T-helper 2 cell treated with Interferon-gamma antibody and Interleukin-4, amounts not matched to agents 5 μg/mL and 100 μg/mL, for 36 hours (primary cell): Measurements from ENCODE around the gene CXCL5.

ENCODE experiments used
- DNase-seq: peaks from one replicate; pipeline ENCODE4 v3.0.0; 2021; ENCODE audit warnings: low spot score
- H3K27ac Mint-ChIP-seq: one replicate; pipeline ENCODE4 v1.8.0; 2021; ENCODE audit warnings: mild to moderate bottlenecking, mixed read lengths
- H3K27me3 Mint-ChIP-seq: one replicate; pipeline ENCODE4 v1.8.0; 2021; ENCODE audit warnings: low read depth, mixed read lengths
- H3K36me3 Mint-ChIP-seq: one replicate; pipeline ENCODE4 v1.8.0; 2021; ENCODE audit warnings: low read depth, mixed read lengths
- H3K4me1 Mint-ChIP-seq: one replicate; pipeline ENCODE4 v1.8.0; 2021; ENCODE audit warnings: low read depth, mixed read lengths
- H3K4me3 Mint-ChIP-seq: one replicate; pipeline ENCODE4 v1.8.0; 2022; ENCODE audit warnings: mild to moderate bottlenecking, moderate library complexity, mixed read lengths
- H3K9me3 Mint-ChIP-seq: one replicate; pipeline ENCODE4 v1.8.0; 2021; ENCODE audit warnings: mixed read lengths

Gene CXCL5

DNA sequence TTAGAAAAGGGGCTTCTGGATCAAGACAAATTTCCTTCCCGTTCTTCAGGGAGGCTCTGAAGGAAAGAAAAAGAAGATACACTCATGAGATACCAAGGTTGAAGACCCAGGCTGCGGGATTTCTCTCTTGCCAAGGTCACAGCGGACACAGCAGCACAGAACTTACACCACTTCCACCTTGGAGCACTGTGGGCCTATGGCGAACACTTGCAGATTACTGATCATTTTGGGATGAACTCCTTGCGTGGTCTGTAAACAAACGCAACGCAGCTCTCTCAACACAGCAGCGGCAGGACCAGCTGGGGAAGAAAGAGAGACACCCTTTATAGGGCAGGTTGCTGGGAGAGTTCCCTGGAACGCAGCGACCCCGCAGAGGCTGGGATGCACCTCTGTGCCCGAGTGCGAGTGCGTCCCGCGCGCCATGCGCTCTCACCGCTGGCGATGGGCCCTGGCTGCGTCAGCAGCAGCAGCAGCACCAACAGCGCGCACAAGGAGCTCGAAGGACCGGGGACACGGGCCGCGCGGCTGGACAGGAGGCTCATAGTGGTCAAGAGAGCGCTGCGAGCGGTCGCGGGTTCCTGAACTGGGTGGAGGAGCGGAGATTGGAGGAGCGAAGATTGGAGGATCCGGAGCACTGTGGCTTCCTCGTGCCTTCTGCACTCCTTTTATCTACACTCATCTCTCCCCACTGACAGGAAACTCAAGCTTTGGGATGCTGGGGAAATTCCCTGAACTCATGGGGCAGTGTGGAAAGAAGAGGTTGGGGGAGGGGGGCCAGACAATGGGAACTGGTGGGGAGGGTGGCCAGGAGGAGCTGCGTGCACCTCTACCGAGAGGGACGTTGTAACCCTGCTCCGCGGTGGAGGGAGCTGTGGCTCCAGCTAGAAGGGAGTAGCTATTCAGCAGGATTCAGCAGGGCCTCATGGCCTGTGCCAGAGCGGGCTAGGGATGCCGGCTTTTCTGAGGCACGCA lies at the start of gene CXCL5:
TSS of gene CXCL5 (minus strand) at position 638 of the 972 bp plus-strand sequence. CDS start at position 542, 96 bp downstream.
- DNase-seq = no peak
- Mint-ChIP-seq H3K27ac (no peak within 1 kb of the TSS), H3K27me3 (peaks cover 26% of the 10 kb centered on the region), H3K9me3 (no peaks in the 10 kb centered on the region), H3K36me3 (no peaks in the 10 kb centered on the region), H3K4me3 (no peak within 1 kb of the TSS), H3K4me1 (no peaks in the 10 kb centered on the region)

DNA sequence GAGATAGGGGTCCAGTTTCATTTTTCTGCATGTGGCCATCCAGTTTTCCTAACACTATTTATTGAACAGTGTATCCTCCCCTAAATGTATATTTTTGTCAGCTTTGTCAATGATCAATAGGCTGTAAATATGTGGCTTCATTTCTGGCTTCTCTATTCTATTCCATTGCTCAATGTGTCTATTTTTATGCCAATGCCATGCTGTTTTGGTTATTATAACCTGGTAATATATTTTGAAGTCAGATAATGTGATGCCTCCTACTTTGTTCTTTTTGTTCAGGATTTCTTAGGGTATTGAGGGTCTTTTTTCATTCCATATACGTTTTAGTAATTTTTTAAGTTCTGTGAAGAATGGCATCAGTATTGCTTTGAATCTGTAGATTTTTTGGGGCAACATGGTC lies 48.7 kb upstream of the CXCL5 start:
- Mint-ChIP-seq H3K4me1 (no peaks in the 10 kb centered on the region), H3K27ac (no peak overlapping the region), H3K27me3 (peaks cover 8% of the 10 kb centered on the region), H3K36me3 (no peaks in the 10 kb centered on the region), H3K9me3 (no peaks in the 10 kb centered on the region), H3K4me3 (no peak overlapping the region)
- no peak for DNase-seq

DNA sequence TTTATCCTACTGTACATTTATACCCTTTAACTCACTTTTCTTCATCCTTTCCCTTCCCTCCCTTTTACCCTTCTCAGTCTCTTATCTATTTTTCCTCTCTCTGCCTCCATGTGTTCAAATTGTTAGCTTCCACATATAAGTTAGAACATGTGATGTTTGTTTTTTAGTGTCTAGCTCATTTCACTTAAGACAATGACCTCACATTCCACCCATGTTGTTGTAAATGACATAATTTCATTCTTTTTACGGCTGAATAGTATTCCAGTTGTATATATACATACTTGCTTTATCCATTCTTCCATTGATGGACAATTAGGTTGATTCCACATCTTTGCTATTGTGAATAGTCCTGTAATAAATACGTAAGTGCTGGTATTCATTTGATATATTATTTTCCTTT lies 47.3 kb upstream of the CXCL5 start:
- no peak overlapping the region for H3K4me3 Mint-ChIP-seq
- no peak for DNase-seq
- H3K27me3 Mint-ChIP-seq = peaks cover 17% of the 10 kb centered on the region
- H3K27ac Mint-ChIP-seq = no peak overlapping the region
- no peaks in the 10 kb centered on the region for H3K4me1 Mint-ChIP-seq
- H3K36me3 Mint-ChIP-seq = no peaks in the 10 kb centered on the region
- H3K9me3 Mint-ChIP-seq = no peaks in the 10 kb centered on the region

DNA sequence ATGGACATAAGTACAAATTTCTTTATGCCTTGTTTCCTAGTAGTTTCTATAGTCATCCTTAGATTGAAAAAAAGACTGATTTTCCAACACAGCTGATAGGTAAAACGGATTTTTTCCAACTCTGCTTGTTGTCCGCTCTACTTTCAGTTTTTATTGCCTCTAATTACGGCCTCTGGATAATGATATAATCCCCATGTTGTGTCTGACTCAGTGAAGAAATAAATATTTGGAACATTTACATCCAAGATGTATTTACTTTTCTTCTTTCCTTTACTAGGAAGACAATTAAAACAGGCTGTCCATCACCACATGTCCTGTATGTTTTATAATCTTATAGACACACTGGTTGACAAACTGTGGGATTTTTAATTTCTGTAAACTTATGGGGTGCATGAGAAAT lies 46.8 kb upstream of the CXCL5 start:
- H3K9me3 Mint-ChIP-seq = no peaks in the 10 kb centered on the region
- H3K27ac Mint-ChIP-seq = no peak overlapping the region
- no peaks in the 10 kb centered on the region for H3K4me1 Mint-ChIP-seq
- H3K36me3 Mint-ChIP-seq = no peaks in the 10 kb centered on the region
- DNase-seq = no peak
- H3K4me3 Mint-ChIP-seq = no peak overlapping the region
- H3K27me3 Mint-ChIP-seq = peaks cover 21% of the 10 kb centered on the region

DNA sequence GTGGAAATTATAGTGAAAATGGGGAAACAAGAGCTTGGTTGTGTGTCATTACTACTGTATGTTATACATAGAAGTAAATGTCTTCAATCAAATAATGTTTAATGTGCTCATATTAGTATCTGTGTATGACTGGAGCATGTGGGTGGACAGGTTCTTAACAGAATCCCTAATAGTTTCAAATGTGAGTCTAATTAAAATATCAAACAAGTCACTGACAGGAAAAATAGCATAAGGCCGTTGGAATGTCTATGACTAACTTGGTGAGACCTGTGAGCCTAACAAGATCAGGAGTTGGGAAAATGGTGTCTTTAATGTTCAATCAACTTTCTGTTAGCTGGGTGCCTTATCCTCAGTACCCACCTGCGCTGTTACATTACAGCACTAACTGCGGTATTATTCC lies 46.2 kb upstream of the CXCL5 start:
- H3K27ac Mint-ChIP-seq = no peak overlapping the region

DNA sequence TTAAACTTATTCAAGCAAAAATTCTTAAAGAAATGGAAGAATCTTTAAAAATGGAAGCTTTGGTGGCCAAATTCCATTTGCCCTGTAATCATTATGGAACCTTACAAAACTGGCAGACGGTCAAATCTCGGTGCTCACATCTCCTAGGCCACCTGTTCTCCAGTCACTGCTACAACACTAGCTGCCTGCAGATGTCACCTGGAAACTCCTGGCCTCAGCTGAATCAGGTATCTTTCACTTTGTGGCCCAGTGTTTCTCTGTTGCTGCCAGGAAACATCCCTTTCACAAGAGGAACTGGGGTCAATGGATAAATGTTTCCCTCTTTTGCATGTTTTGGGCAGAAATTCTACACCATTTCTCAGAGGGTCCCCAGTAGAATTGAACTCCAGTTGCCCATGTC lies 44.2 kb upstream of the CXCL5 start:
- H3K27me3 Mint-ChIP-seq = peaks cover 35% of the 10 kb centered on the region
- H3K9me3 Mint-ChIP-seq = no peaks in the 10 kb centered on the region
- H3K27ac Mint-ChIP-seq = no peak overlapping the region
- no peak overlapping the region for H3K4me3 Mint-ChIP-seq
- no peaks in the 10 kb centered on the region for H3K36me3 Mint-ChIP-seq
- H3K4me1 Mint-ChIP-seq = peaks cover 4% of the 10 kb centered on the region
- no peak for DNase-seq

More for the DNA sequence above, 46.2 kb upstream of the CXCL5 start:
- Mint-ChIP-seq H3K4me1 (no peaks in the 10 kb centered on the region), H3K9me3 (no peaks in the 10 kb centered on the region), H3K36me3 (no peaks in the 10 kb centered on the region), H3K27me3 (peaks cover 26% of the 10 kb centered on the region), H3K4me3 (no peak overlapping the region)
- no peak for DNase-seq

DNA sequence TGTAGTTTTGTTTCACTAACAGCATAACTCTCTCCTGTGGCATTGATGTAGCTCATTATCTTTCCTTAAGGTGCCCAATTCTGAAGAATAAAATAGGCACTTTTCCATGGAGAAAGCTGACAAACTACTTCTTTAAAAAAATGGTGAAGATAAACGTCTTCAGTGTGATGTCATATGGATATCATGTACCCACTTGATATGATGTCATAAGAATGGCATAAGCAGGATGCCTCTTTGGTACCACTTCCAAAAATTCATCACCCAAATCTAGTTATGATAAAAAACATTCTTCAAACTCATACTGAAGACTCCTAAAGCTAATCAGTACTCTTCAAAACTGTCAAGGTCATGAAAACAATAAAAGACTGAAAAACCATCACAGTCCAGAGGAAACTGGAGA lies 42.9 kb upstream of the CXCL5 start:
- no peak for DNase-seq
- Mint-ChIP-seq H3K4me1 (peaks cover 4% of the 10 kb centered on the region), H3K27me3 (peaks cover 45% of the 10 kb centered on the region), H3K36me3 (no peaks in the 10 kb centered on the region), H3K4me3 (no peak overlapping the region), H3K27ac (no peak overlapping the region), H3K9me3 (no peaks in the 10 kb centered on the region)

DNA sequence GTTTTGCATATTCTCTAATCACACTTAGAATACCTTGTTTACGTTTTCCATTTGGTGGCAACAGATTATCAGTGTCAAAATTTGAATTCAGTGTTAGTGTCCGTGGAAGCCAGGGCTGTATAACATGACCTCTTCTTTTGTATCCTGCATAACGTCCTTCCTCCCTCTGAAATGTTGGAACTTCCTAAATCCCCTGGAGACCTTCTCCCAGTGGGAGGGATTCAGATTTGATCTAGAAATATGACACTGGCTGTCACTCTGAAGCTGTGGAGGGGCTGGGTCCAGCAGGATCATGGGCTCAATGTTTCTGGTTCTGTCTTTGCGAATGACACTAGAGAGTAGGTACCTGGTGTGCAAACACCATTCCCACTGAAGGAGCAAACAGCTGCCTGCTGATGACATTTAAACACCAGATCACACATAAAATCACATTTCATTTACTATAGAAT lies 40.9 kb upstream of the CXCL5 start:
- DNase-seq = no peak
- Mint-ChIP-seq H3K27me3 (peaks cover 54% of the 10 kb centered on the region), H3K9me3 (no peaks in the 10 kb centered on the region), H3K27ac (no peak overlapping the region), H3K36me3 (no peaks in the 10 kb centered on the region), H3K4me3 (peak overlapping the region; percentile 57), H3K4me1 (peaks cover 4% of the 10 kb centered on the region)

DNA sequence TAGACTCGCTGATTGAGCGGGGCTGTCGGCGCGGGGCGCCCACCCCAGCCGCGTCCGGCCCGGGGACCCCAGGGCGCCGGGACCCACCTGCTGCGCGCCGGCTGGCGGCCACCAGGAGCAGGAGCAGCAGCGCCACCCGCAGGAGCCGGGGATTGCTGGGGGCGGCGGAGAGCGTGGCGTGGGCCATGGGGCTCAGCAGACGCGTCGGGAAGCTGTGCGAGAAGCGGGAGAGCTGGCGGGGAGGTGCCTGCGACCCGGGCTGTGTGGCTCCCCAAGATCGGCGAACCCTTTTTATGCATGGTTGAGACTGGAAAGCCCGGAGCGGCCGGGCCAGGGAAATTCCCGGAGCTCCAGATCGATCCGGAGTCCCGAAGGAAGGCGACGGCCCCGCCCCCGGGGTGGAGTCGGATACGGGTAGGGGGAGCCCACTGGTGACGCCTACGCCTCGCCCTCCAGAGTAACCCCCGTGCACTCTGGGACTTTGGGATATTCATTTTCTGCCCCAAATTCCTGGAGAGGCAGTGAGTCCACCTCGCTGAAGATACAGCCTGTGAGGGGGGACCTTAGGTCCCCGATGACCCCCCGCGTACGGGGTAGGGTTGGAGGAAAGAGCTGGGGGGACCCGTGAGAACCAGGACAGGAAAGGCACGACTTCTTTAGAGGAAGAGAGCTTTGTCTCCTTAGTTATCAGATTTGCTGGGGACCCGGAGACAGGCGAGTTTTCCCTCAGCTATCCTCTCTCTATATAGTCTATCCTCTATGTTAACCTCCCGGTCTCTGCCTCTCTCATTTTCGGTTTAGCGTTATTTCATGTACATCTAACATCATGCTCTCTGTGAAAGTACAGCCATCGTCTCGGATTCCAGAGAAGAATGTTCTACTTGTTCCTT lies 40.2 kb upstream of the CXCL5 start, which contains the start of gene CXCL3:
TSS of gene CXCL3 (minus strand) at position 265 of the 890 bp plus-strand sequence. CDS start at position 187, 78 bp downstream.
- peaks cover 4% of the 10 kb centered on the region for H3K4me1 Mint-ChIP-seq
- H3K9me3 Mint-ChIP-seq = no peaks in the 10 kb centered on the region
- no peak within 1 kb of the TSS for H3K27ac Mint-ChIP-seq
- no peak for DNase-seq
- H3K36me3 Mint-ChIP-seq = no peaks in the 10 kb centered on the region
- H3K27me3 Mint-ChIP-seq = peaks cover 54% of the 10 kb centered on the region
- H3K4me3 Mint-ChIP-seq = peak within 1 kb of the TSS; percentile 81

DNA sequence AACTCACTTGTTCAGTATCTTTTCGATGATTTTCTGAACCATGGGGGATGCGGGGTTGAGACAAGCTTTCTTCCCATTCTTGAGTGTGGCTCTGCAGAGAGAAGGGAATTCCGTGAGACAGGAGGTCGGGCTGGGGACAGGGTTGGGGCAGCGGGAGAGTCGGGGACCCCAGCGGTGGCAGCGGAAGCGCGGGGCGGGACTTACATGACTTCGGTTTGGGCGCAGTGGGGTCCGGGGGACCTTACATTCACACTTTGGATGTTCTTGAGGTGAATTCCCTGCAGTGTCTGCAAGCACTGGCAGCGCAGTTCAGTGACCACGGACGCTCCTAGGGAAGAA lies 39.6 kb upstream of the CXCL5 start:
- Mint-ChIP-seq H3K9me3 (no peaks in the 10 kb centered on the region), H3K4me1 (peaks cover 4% of the 10 kb centered on the region), H3K4me3 (peak overlapping the region; percentile 81), H3K27me3 (peaks cover 54% of the 10 kb centered on the region), H3K27ac (no peak overlapping the region), H3K36me3 (no peaks in the 10 kb centered on the region)
- no peak for DNase-seq

DNA sequence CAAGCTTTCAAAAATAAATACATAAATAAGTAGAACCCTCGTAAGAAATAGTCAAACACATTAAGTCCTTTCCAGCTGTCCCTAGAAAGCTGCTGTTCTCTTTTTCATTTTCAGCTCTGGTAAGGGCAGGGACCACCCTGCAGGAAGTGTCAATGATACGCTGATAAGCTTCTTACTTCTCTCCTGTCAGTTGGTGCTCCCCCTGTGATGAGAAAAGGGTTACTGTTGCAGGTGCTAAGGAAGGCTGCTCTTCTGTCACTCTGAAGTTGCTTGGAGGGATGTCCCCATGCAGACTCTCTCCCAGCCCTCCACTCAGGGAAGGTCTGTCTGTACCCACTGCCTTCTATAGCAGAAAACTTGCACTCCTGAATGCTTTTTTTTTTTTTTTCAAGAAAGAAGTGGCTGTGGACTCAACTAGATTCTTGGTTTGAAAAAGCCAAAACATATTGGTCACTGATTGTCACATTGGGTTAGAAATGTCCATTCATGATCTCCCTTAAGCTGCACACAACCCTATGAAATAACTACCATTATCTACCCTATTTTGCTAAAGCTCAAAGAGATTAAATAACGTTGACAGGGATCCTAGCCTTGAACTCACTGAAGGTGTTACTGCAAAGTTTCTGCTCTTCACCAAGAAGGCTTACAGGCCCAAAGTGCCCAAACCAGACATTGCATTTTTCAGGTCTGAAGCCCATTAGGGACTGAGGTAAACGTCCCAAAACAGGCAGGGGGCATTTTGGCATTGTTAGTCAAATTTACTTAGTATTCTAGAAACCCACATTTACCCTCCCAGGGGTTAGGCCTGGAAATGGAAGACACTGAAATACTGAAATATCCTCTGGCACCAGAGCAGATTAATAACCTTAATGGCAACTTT lies 38.8 kb upstream of the CXCL5 start:
- Mint-ChIP-seq H3K4me3 (peak overlapping the region; percentile 81), H3K27ac (no peak overlapping the region), H3K9me3 (no peaks in the 10 kb centered on the region), H3K27me3 (peaks cover 51% of the 10 kb centered on the region), H3K36me3 (no peaks in the 10 kb centered on the region), H3K4me1 (peaks cover 4% of the 10 kb centered on the region)
- DNase-seq = no peak

DNA sequence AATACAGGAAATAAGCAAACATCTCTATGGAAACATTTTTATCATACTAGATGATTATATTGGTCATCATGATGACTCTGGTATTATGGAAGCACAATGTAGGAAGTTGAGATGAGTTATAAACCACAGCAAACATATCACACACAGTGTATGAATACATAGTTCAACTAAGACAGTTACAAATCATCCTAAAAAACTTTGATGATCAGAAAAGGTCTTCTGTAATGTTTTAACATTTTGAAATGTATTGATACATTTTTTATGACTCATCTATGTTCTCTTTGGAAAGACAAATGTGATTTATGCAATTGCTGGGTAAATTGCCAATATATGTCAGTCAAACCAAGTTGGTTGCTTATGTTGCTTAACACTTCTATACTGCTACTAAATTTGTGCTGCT lies 35.3 kb upstream of the CXCL5 start:
- Mint-ChIP-seq H3K4me3 (no peak overlapping the region), H3K27ac (no peak overlapping the region), H3K27me3 (peaks cover 24% of the 10 kb centered on the region), H3K9me3 (no peaks in the 10 kb centered on the region), H3K4me1 (peaks cover 2% of the 10 kb centered on the region), H3K36me3 (no peaks in the 10 kb centered on the region)
- DNase-seq = no peak

DNA sequence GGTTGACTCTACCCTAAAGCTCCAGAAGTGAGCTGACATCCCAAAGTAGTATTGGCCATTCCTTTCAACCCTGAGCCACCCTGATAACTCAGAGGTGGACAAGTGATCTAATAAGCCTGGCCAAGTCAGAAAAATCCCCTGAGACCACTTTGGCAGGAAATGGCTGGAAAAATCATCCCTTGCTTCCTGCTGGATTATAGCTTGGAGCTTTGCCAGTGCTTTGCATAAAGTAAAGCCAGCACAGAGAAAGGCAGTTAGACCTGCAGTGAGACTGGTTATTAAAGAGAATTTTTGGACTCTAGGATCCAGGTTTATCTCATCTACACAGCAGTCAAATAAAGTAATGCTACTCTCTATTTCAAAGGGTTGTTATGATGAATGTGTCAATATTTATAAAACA lies 33.6 kb upstream of the CXCL5 start:
- Mint-ChIP-seq H3K36me3 (no peaks in the 10 kb centered on the region), H3K4me3 (no peak overlapping the region), H3K27ac (no peak overlapping the region), H3K9me3 (peaks cover 5% of the 10 kb centered on the region), H3K27me3 (peaks cover 15% of the 10 kb centered on the region), H3K4me1 (no peaks in the 10 kb centered on the region)
- DNase-seq = no peak
